Kidney epithelial cell (primary cell): Measurements from ENCODE around the gene MYO7A. TPM values are rescaled to one million over a fixed set of nuclear protein-coding genes. Genes with fewer than 3 reads are reported as not detected.

Experiments used
- DNase-seq: peaks from one replicate; pipeline ENCODE4 v3.0.0-alpha.2; 2010; ENCODE audit warnings: low read depth
- H3K27me3 ChIP-seq: 2 replicates; pipeline ENCODE4 v1.6.0; 2011; ENCODE audit warnings: low read length; ENCODE audit not compliant: control insufficient read depth, insufficient read depth
- H3K36me3 ChIP-seq: 2 replicates; pipeline ENCODE4 v1.5.1; 2011; ENCODE audit warnings: low read length; ENCODE audit not compliant: control insufficient read depth, insufficient read depth
- H3K4me3 ChIP-seq: 2 replicates; pipeline ENCODE4 v1.5.1; 2011; ENCODE audit warnings: low read depth, mild to moderate bottlenecking, control low read depth, low read length
- total RNA-seq: library from RNA; depleted of rRNA; stranded (reverse); fragments of >200 nt; gene quantifications from 2 replicates; pipeline ENCODE4 v1.2.3, GENCODE V29; 2015
- TF ChIP-seq, protein P1 (sequence below): IDR thresholded peaks from 2 replicates; pipeline ENCODE4 v1.5.1; 2011; ENCODE audit warnings: mild to moderate bottlenecking, moderate library complexity, low read length, control low read depth, inconsistent platforms; ENCODE audit not compliant: insufficient read depth, poor library complexity, severe bottlenecking

The MYO7A gene
- total RNA-seq, 1 donor from 2014 or later: 0.17 TPM

DNA sequence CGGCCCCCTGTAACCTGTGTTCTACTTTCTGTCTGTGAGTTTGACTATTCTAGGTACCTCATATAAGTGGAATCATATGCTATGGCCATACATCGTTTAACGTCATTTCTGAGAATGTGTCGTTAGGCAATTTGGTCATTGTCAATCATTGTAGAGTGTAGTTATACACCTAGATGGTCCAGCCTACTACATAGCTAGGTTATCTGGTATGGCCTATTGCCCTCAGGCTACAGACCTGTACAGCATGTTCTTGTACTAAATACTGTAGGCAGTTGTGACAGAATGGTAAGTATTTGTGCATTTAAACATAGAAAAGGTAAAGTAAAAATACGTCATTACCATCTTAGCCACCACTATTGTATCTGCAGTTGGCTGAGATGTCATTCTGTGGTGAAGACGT, 35.2 kb downstream of the MYO7A start:
- Histone ChIP-seq H3K4me3 (no peak overlapping the region), H3K36me3 (no peaks in the 10 kb centered on the region), H3K27me3 (peaks cover 10% of the 10 kb centered on the region)
- DNase-seq: no peak
- TF ChIP-seq, protein P1, sequence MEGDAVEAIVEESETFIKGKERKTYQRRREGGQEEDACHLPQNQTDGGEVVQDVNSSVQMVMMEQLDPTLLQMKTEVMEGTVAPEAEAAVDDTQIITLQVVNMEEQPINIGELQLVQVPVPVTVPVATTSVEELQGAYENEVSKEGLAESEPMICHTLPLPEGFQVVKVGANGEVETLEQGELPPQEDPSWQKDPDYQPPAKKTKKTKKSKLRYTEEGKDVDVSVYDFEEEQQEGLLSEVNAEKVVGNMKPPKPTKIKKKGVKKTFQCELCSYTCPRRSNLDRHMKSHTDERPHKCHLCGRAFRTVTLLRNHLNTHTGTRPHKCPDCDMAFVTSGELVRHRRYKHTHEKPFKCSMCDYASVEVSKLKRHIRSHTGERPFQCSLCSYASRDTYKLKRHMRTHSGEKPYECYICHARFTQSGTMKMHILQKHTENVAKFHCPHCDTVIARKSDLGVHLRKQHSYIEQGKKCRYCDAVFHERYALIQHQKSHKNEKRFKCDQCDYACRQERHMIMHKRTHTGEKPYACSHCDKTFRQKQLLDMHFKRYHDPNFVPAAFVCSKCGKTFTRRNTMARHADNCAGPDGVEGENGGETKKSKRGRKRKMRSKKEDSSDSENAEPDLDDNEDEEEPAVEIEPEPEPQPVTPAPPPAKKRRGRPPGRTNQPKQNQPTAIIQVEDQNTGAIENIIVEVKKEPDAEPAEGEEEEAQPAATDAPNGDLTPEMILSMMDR: no peak

DNA sequence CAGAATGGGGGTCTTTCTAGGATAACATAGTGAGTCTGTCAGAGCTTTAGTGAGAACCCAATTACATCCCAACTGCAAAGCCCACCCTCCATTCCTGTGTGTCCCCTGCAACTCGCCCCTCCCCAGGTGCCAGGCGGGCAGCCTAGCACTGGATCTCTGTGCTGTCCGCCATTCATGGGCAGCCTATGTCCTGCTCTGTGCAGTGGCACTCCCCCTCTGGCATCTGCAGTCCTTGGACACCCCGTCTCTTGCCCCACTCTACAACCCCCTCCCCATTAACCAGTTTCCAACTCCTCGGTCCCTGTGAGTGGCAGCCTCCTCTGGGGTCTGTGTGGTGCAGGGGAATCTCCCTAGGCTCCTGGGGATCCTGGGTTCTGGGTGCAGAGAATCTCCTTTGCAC, 37.0 kb downstream of the MYO7A start:
- TF ChIP-seq, protein P1: no peak
- DNase-seq: no peak
- H3K36me3 ChIP-seq: no peaks in the 10 kb centered on the region
- no peak overlapping the region for H3K4me3 ChIP-seq
- H3K27me3 ChIP-seq: peaks cover 10% of the 10 kb centered on the region

DNA sequence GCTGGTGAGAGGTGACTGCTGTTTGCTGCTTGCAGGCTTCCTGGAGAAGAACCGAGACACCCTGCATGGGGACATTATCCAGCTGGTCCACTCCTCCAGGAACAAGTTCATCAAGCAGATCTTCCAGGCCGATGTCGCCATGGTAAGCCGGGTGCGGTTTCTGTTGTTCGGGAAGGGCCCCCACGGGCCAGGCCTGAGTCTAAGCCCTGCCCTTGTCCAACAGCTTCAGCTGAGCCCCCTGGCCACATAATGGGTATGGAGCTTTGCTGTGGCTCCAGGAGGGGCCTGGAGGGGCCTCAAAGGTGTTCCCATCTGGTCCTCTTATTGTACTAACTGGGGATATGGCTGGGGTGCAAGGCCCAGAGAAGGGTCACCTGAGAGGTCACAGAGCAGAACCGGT, 38.0 kb downstream of the MYO7A start:
- Histone ChIP-seq H3K4me3 (no peak overlapping the region), H3K36me3 (no peaks in the 10 kb centered on the region), H3K27me3 (peaks cover 10% of the 10 kb centered on the region)
- TF ChIP-seq, protein P1: no peak
- DNase-seq: no peak

DNA sequence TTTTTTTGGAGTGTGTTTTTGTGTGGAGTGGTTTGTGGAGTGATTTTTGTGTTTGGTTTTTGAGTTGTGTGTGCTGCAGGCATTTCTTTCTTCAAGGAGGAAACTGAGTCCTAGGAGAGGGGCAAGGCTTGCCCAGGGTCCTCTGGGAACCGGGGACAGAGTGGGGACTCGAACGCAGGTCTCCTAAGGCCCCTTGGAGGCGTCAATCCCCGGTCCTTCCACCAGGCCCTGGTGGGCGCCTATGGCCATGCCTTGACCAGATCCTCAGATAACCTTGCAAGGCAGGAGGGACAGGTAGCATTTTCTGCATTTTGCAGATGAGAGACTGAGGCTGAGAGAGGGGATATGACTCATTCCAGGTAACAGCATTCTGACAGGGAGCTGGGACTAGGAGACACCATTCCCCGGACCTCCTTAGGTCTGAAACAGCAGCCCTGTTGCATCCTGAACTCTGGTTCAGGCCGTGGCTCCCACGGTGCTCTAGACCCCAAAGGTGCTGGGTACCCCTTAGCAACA, 39.1 kb downstream of the MYO7A start:
- H3K36me3 ChIP-seq: no peaks in the 10 kb centered on the region
- peaks cover 10% of the 10 kb centered on the region for H3K27me3 ChIP-seq
- no peak overlapping the region for H3K4me3 ChIP-seq
- TF ChIP-seq, protein P1: no peak
- no peak for DNase-seq

DNA sequence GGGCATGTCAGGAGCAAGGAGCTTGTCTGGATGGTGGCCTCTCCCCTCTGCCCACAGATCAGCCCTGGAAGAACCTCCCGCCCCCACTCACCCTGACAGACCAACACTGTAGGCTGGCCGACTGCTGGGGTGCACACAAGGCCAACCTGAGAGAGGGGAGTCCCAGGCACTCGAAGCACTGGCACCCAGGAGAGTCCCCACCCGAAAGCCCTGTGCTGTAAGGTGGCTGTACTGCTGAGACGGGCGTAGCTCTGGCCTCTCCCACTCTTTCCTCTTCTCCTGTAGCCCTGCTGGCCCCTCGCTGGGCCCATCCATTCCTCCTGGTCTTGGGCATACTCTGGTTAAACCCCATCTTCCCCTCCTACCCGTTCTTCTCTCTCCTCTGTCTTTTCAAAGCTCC, 39.7 kb downstream of the MYO7A start:
- Histone ChIP-seq H3K27me3 (peaks cover 10% of the 10 kb centered on the region), H3K4me3 (no peak overlapping the region), H3K36me3 (no peaks in the 10 kb centered on the region)
- no peak for DNase-seq
- TF ChIP-seq, protein P1: no peak

DNA sequence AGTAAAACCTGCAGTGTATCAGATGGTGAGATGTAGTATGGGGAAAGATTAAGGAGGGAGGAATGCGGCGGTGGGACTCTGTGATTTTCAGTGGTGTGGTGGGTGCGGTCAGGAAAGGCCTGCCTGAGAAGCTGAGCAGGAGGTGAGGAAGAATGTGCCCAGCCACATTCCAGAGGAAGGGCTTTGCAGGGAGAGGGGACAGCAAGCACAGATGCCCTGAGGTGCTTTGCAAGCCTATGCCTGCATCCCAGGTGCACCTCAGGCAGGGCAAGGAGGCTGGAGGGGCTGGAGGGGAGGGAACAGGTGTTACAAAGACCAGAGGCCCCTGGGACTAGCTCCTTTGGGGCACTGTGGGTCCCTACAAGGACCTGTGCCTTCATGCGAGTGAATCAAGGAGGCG, 42.1 kb downstream of the MYO7A start:
- DNase-seq: peak; percentile 7
- TF ChIP-seq, protein P1: no peak
- H3K36me3 ChIP-seq: no peaks in the 10 kb centered on the region
- no peak overlapping the region for H3K4me3 ChIP-seq
- peaks cover 7% of the 10 kb centered on the region for H3K27me3 ChIP-seq
